Stimulated activated CD4-positive, alpha-beta T cell treated with anti-CD3 and anti-CD28 coated beads, Interleukin-2, amount 100 ng/mL, for 4 hours (primary cell): Measurements from ENCODE around the gene DBR1.

ENCODE experiments used
- DNase-seq: peaks from one replicate; pipeline ENCODE4 v3.0.0-alpha.2; 2020; ENCODE audit warnings: low read depth

Gene DBR1

GRCh38 chr3:138118612-138119422 is 55.9 kb downstream of the DBR1 start:
- DNase-seq, result peak; percentile 32

GRCh38 chr3:138114988-138115971 is 59.4 kb downstream of the DBR1 start, which contains the start of gene DZIP1L:
Gene DZIP1L (minus strand): TSS chr3:138115608. CDS start chr3:138103971, 11,637 bp downstream.
- DNase-seq, result no peak

- no peak for DNase-seq
Observed at GRCh38 chr3:138114431-138114918, 60.2 kb downstream of the DBR1 start.

GRCh38 chr3:138113326-138113725 is 61.4 kb downstream of the DBR1 start:
- DNase-seq, result no peak

GRCh38 chr3:138112362-138112761 is 62.4 kb downstream of the DBR1 start:
- no peak for DNase-seq
